Epithelial cell of alveolus of lung (primary cell): ENCODE results near the gene ZCCHC8. TPM values are rescaled to one million over a fixed set of nuclear protein-coding genes. Genes with fewer than 3 reads are reported as not detected.

Experiments used
- total RNA-seq: library from RNA; depleted of rRNA; stranded (reverse); fragments of >200 nt; gene quantifications from 2 replicates; pipeline ENCODE4 v1.2.1, GENCODE V29; 2015

The ZCCHC8 gene
- total RNA-seq: 8.9 and 12.8 TPM in 2 replicates

GRCh38 chr12:122500685-122501488 lies at the start of gene ZCCHC8:
Gene ZCCHC8, minus strand, starts transcription at chr12:122500932. Its CDS starts 92 bp downstream, at chr12:122500840.

GRCh38 chr12:122526683-122527477 lies 26.1 kb upstream of the ZCCHC8 start, which contains the start of the genes KNTC1 and RSRC2:
Gene KNTC1, plus strand, starts transcription at chr12:122527249. Its CDS starts 2,815 bp downstream, at chr12:122530064.
Gene RSRC2, minus strand, starts transcription at chr12:122526936. Its CDS starts 83 bp downstream, at chr12:122526853.

GRCh38 chr12:122421821-122422729 lies 78.7 kb downstream of the ZCCHC8 start, which contains the start of gene CLIP1:
Gene CLIP1, minus strand, starts transcription at chr12:122422669. Its CDS starts 42,217 bp downstream, at chr12:122380452.

Other genes with a start within 250 kb of the ZCCHC8 start
- gene VPS33A, start 234.4 kb downstream of the ZCCHC8 start, total RNA-seq: 11.8 and 17.6 TPM in 2 replicates
- gene CLIP1, start 78.3 kb downstream of the ZCCHC8 start, total RNA-seq: 22.7 and 27.9 TPM in 2 replicates
- gene RSRC2, start 26.0 kb upstream of the ZCCHC8 start, total RNA-seq: 22.8 and 39.3 TPM in 2 replicates
- gene KNTC1, start 26.3 kb upstream of the ZCCHC8 start, total RNA-seq: 14.1 and 23.3 TPM in 2 replicates
- not detected in 2 replicates for gene HCAR2, start 202.4 kb upstream of the ZCCHC8 start, total RNA-seq
- gene HCAR3, start 215.9 kb upstream of the ZCCHC8 start, total RNA-seq: not detected in 2 replicates
- gene HCAR1, start 229.9 kb upstream of the ZCCHC8 start, total RNA-seq: 0.08 and 0.13 TPM in 2 replicates